A172 (cell line): Measurements from ENCODE around the gene IRX4. TPM values are rescaled to one million over a fixed set of nuclear protein-coding genes. Genes with fewer than 3 reads are reported as not detected.

Experiments used
- DNase-seq: peaks from one replicate; pipeline ENCODE4 v3.0.0-alpha.2; 2015; ENCODE audit warnings: low spot score
- total RNA-seq: library from RNA; depleted of rRNA; stranded (reverse); fragments of >200 nt; shearing (Covaris generic); gene quantifications from 2 replicates; pipeline ENCODE4 v1.2.3, GENCODE V29; 2014; rRNA removed

IRX4 gene
- total RNA-seq, 1 experiment from 2014 or later: not detected

DNA sequence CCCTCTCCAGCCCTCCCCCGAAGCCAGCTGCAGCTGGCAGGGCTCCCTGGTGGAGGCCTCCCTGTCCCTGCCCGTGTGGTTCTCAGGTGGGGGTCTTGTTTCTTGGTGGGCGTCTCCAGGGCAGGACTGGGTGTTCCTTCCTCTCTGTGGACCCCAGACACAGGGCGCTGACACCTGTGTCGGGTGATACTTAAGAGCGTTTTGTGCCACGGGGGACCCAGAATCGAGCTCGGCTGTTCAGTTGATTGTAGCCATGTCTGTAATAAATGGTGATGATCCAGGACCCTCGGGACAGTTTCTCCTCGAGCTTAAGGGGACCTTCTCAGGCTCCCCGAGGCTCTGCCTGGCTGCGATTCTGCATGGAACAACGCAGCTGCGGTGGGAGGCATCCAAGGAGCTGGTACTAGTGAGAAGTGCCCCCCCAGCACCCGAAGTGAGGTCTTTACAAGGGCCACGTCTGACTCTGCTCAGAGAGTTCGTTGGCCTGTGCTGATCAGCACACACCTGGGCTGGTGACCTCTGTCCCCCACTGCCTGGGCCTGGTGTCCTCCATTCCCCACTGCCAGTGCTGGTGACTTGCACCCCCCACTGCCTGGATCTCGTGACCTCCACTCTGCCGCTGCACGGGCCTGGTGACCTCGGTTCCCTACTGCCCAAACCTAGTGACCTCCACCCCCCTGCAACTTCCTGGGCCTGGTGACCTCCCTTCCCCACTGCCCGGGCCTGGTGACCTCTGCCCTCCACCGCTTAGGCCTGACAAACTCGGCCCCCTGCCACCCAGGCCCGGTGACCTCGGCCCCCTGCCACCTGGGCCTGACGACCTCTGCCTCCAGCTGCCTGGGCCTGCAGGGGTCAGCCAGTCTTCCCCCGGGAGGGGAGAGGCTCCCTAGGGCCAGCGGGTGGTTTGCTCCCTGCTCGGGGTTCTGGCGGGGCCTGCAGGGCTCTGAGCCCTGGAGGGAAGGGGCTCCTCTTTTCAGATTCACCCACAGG is 45.5 kb downstream of the IRX4 start:
- DNase-seq: no peak

DNA sequence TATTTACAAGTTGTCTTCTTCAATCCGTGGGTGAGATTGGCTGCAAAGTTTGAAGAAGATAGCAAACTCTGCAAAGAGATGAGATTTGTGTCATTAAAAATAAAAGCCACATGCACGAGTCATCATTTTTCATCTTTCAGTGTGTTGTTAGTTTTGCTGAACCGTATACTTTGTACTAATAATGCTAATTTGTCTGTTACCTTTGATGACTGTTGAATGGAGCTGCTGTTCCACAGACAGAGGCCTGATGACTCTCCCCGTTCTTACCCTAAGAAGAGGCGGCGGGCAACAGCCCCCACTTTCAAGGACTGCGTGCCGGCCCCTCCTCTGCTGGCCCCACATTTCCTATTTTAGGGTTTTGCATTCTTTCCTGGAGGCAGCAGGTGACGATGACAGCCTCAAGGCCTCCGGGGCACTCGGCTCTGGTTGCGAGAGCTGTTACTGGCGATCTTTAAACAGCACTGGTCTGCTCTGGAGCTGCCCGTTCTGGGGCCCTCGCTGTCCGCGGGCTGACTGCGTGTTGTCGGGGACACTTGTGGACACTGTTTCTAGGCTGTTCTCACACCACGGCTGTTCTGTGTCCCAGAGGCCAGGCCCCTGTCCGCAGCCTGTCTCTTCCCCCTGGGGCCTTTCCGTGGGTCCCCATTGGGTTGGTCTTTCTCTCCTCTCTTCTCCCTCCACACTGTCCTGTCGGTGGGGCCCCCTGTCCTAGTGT is 46.4 kb downstream of the IRX4 start:
- no peak for DNase-seq

DNA sequence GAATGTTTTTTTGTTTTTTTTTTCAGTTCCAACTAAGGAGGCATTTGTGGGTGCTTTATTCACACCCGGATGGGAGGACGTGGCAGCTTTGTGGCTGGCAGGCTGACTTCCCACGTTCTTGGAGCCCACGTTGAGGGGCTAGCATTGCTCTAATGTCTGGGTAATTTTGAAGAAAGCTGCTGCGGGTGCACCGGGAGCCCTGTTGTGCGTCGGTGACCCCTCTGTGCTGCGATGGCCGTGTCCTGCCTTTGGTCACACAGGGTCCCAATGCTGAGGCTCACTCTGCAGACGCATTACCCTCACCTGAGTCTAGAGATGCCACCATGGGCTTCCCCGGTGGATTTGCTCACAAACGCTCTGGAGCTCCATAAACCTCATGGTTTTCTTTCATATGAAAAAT is 47.3 kb downstream of the IRX4 start:
- DNase-seq: no peak

DNA sequence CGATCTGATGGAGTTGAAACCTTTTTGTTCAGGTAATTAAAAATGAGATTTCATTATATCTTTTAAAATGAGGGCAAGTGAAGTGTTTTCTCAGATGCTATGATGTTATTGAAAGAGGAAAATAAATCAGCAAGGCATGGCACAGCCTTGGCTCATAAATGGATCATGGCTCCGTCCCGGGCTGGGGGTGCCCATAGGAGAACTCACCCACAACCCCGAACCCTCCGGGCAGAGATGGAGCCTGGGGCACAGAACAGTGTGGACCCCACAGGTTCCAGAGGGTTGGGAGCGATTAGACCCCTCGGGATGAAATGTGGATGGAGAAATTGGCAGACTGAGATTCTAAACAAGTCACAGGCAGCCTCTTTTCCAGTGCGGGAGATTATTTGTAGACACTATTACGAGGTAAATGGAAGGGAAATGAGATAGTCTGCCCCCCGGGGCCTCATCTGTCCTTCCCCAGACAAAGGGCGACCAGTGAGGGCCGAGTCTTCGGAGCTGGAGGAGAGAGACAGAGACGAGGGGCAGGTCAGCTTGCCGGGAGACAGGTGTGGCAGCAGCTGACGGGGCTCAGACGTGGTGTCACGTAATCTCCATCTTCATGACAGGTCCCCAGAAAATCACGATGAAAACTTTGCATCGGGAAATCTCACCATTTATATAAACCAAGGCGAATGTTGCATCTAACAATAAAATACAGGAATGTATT is 47.9 kb downstream of the IRX4 start:
- DNase-seq: no peak

DNA sequence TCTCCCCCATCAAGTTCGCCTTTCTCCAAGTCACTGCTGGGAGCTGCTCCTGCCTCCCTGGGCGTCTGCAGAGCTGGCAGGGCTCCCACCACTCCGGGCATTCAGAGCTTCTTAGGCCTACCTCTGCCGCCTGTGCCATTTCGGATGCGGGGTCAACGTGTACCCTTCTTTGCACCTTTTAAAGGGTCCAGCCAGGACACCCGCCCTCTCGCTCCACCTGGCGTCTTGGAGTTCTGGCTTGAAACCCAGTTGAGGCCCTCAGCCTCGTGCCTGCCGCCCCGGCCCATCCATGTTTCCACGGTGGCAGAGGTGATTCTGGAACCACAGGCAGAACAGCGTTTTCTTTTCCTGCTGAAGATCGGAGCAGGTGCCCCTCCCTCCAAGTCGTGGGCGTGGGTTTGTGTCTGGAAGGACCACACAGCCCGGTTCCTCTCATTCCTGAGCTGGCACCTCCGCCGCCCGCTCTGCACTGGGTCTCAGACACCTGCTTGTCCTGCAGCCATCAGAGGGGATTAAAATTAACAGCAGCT is 48.6 kb downstream of the IRX4 start:
- no peak for DNase-seq

DNA sequence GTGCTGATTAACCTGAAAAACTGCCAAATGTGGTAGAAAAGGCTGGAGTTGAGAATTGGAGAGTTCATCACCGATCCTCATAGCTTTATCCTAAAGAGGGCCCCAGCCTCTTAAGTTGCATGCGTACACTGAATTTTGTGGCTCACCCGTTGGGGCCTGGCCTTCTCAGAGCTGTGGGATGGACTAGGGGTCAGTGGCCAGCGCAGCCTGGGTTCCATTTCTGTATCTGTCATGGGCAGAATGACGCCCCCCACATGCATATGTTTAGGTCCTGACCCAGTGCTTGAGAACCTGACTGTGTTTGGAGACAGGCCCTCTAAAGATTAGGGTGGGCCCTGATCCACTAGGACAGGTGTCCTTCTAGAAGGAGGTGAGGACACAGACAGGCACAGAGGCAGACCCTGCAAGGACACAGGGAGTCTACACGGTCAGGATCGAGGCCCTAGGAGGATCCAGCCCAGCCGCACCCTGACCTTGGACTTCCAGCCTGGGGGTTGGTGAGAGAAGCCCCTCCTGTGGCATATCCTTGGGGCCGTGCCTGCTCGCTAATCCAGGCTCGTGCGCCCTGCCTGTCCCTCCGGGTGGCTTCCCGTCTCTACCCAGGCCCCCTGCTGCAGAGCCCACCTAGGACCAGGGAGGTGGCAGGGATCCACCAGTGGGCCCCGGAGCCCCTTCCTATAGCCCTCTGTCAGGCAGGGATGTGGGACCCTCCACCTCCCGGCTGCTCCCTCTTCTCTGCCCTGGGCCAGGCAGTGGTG is 49.3 kb downstream of the IRX4 start:
- no peak for DNase-seq

DNA sequence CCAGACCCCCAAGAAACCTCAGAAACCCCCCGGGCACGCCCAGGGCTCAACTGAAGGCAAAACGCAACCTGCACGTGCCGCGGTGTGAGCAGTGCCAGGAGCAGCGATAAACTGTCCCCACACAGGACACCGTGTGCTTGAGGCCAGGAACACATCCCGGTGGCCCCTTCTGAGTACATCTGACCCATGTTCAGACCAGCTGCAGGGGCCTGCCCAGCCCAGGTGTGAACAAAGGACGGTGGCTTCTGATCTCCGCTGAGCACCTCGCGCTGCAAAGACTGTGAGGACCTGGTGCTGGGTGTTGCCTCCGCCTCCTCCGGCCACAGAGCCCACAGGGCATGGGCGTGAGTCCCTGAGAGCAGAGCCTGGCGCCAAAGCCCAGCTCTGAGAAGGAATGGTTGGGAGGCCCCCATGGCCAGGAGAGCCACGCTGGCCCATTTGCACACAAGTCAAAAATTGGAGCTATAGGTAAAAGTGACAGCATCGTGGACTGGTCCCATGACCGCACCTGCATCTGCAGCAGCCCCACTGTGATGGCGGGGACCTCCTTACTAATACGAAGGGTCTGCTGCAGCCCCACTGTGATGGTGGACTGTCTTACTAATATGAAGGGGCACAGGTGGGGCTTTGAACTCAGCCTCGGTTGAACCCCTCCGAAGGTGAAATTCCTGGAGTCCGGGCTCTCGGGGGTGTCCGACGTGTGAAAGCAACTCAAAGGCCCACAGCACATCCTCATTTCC is 50.0 kb downstream of the IRX4 start:
- no peak for DNase-seq

DNA sequence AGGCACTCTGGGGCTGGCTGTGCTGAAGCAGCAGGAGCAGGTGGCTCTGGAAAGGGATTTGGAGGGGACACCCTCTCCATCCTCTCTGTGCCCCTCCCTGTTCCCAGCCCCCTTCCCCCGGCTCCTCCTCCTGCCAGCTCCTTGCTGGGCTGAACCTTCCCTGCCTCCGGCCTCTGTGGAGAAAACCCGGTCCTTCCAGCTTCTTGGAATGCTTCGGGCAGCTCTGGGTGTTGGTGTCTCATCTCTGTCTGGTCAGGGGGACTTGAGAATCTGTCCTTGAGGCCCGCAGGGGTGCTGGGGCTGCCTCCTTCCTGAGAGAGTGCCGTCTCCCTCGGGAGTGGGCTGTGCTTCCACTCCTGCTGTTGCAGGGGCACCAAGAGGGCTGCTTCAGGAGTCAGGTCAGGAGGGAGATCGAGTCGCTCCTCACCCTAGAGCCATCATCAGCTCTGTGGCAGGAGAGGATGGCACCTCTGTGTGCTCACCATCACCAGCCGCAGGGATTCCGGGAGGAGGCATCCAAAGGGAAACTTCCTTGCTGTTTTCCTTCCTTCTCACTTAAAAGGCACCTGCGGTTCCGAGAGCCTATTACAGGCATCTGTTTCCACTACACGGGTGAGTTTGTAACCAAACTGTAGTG is 50.9 kb downstream of the IRX4 start:
- DNase-seq: no peak

DNA sequence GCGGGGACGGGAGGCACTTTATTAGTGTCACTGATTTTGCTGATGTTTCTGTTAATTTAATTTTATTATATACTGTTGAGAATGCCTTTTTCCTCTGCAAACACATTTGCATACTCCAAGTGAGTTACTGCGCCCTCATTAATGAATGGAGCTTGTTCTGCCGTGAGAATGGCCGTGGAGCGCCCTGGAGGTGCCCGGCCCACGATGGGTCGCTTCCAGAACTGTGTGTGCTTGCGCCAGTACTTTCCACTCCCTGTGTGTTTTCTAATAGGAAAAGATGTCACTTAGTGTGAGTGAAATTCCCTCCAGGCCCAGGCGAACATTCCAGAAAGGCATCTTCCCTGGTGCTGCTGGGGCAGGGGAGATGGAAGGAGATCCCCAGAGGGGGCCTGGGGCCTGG is 51.5 kb downstream of the IRX4 start:
- DNase-seq: no peak

DNA sequence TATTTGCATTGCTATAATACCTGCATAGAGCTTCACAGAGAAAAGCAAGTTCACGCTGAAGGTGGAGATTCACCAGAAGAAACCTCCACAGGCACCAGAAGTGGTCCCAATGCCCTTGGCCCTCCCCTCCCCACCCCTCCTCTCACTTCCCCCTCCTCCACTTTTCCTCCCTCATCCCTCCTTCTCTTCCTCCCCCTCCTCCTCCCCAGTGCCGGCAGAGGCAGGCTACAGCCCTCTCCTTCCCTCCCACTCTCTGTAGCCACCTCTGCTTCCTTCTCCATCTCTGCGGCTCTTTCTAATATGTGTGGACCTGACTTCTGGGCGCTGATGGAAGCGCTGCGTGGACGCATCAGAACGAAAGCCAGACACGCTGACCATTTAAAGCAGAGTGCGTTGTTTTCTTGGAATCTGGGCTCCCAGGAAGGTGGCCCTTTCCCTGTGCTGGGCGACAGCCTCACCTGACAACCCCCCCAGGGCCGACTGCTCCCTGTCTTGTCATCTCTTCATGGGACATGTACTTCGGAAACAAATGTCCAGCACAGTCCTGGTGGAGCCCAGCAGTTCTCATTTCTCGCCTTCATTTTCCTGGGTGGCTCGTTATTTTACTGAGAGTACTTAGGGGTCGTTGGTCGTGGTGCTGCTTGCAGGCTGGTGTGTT is 52.0 kb downstream of the IRX4 start:
- DNase-seq: no peak

DNA sequence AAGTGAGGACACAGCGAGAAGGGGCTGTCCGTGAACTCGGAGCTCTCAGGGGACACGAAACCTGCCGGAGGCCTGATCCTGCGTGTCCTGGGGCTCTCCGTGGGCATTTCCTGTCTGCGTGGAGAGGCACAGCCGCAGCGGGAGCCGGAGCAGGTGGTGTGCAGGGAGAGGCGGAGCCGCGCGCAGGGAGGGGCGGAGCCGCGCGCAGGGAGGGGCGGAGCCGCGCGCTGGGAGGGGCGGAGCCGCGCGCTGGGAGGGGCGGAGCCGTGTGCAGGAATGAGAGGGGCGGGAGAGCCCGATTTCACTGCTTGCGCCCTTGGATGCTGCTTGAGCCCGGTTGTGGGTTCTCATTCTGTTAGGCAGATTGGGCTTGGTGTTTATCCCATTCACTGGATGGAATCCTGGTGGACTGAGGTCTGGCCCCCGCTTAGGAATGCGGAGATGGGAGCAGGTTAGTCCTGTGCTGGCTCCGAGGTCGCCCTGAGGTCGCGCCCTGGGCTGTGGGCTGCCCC is 54.8 kb downstream of the IRX4 start:
- DNase-seq: no peak

Other genes starting within 250 kb of the IRX4 start
- gene MRPL36, start 83.1 kb downstream of the IRX4 start, total RNA-seq: 37.3 and 60.5 TPM in 2 replicates
- gene NDUFS6, start 81.5 kb downstream of the IRX4 start, total RNA-seq: 85.8 and 94.2 TPM in 2 replicates